SU-DHL-6 (cell line): Measurements from ENCODE around the gene LSM7.

ENCODE experiments used
- EZH2phosphoT487 ChIP-seq: fragments of 200-600 bp; sonication (generic), shearing (Covaris generic); conservative IDR thresholded peaks from 2 replicates; pipeline ENCODE4 v1.6.1; 2018; ENCODE audit warnings: mild to moderate bottlenecking, antibody characterized with exemption, low read length, moderate library complexity, mixed read lengths
- TF ChIP-seq, protein P1 (sequence below): fragments of 200-600 bp; sonication (generic); IDR thresholded peaks from one replicate; pipeline ENCODE4 v1.5.1; 2017; ENCODE audit warnings: antibody characterized with exemption, mild to moderate bottlenecking, low read length, moderate library complexity; ENCODE audit not compliant: insufficient read depth, poor library complexity, severe bottlenecking

DNA sequence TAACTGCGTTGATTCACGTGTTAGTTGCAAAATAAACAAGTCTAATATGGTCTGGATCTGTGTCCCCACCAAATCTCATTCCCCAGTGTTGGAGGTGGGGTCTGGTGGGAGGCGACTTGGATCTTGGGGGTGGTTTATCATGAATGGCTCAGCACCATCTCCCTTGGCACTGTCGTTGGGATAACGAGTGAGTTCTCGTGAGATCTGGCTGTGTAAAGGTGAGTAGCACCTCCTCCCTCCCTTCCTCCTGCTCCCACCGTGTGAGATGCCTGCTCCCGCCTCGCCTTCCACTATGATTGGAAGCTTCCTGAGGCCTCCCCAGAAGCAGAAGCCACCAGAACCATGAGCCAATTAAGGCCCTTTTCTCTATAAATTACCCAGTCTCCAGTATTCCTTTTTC is 51.2 kb downstream of the LSM7 start:
- TF ChIP-seq, protein P1, sequence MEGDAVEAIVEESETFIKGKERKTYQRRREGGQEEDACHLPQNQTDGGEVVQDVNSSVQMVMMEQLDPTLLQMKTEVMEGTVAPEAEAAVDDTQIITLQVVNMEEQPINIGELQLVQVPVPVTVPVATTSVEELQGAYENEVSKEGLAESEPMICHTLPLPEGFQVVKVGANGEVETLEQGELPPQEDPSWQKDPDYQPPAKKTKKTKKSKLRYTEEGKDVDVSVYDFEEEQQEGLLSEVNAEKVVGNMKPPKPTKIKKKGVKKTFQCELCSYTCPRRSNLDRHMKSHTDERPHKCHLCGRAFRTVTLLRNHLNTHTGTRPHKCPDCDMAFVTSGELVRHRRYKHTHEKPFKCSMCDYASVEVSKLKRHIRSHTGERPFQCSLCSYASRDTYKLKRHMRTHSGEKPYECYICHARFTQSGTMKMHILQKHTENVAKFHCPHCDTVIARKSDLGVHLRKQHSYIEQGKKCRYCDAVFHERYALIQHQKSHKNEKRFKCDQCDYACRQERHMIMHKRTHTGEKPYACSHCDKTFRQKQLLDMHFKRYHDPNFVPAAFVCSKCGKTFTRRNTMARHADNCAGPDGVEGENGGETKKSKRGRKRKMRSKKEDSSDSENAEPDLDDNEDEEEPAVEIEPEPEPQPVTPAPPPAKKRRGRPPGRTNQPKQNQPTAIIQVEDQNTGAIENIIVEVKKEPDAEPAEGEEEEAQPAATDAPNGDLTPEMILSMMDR = no peak
- TF ChIP-seq EZH2phosphoT487 = no peak
